ENCODE results near the gene FKBP2. TPM values are rescaled to one million over a fixed set of nuclear protein-coding genes. Genes with fewer than 3 reads are reported as not detected.
A peak's percentile ranks its signal among the peaks of the same experiment; 100 is the strongest.

Gene FKBP2
- total RNA-seq, 1 experiment from 2014 or later: 63.8 TPM

DNA sequence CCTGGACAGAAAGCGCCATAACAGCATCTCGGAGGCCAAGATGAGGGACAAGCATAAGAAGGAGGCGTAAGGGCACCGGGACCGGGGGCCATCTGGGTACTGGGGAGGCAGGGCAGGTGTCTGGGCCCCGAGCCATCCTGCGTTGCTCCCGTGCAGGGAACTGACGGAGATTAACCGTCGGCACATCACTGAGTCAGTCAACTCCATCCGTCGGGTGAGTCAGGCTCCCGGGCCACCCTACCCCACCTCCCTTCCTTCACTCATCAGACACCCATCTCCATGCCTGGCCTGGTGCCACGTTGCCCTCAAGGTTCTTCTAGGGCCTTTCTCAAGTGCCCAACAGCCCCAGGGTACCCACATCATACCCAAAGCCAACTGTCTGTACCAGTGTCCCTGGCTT, 25.4 kb downstream of the FKBP2 start:
- Histone ChIP-seq H3K27me3 (ENCODE audit: control insufficient read depth, insufficient read depth, low read length) (no peaks in the 10 kb centered on the region), H3K36me3 (replicated peaks; ENCODE audit: control insufficient read depth, insufficient read depth, low read length) (peaks cover 21% of the 10 kb centered on the region), H3K4me3 (ENCODE audit: insufficient read depth, low read depth, low read length) (no peak overlapping the region)
- no peak for DNase-seq

DNA sequence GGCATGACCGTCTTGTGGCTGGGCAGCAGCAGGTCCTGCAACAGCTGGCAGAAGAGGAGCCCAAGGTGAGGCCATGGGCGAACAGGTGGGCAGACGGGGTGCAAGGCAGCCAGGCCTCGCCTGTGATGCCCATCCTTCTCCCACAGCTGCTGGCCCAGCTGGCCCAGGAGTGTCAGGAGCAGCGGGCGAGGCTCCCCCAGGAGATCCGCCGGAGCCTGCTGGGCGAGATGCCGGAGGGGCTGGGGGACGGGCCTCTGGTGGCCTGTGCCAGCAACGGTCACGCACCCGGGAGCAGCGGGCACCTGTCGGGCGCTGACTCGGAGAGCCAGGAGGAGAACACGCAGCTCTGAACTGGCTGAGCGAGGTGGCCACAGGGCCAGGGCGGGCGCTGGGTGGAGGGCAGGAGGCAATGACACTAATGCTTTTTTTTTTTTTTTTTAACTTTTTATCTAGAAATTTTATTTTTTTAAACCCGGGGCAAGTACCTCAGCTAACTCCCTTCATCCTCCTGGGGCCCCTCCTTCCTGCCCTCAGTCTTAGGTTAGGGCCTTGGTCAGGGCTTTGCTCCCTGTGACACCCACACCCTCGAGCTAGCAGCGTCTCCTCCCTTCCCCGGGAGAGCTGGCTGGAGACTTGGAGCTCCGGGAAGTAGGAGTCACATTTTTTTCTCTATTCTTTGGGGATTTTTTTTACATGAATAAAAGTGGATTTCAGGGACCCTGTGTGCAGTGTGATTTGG, 26.5 kb downstream of the FKBP2 start:
- Histone ChIP-seq H3K27me3 (ENCODE audit: control insufficient read depth, insufficient read depth, low read length) (no peaks in the 10 kb centered on the region), H3K4me3 (ENCODE audit: insufficient read depth, low read depth, low read length) (no peak overlapping the region), H3K36me3 (replicated peaks; ENCODE audit: control insufficient read depth, insufficient read depth, low read length) (peaks cover 15% of the 10 kb centered on the region)
- DNase-seq: no peak

GRCh38 chr11:64268025-64268892, 27.4 kb downstream of the FKBP2 start:
- Histone ChIP-seq H3K4me3 (ENCODE audit: insufficient read depth, low read depth, low read length) (peak overlapping the region; percentile 82), H3K27me3 (ENCODE audit: control insufficient read depth, insufficient read depth, low read length) (no peaks in the 10 kb centered on the region), H3K36me3 (replicated peaks; ENCODE audit: control insufficient read depth, insufficient read depth, low read length) (peaks cover 13% of the 10 kb centered on the region)
- no peak for DNase-seq

GRCh38 chr11:64268893-64269539, 28.1 kb downstream of the FKBP2 start:
- Histone ChIP-seq H3K27me3 (ENCODE audit: control insufficient read depth, insufficient read depth, low read length) (no peaks in the 10 kb centered on the region), H3K36me3 (replicated peaks; ENCODE audit: control insufficient read depth, insufficient read depth, low read length) (peaks cover 12% of the 10 kb centered on the region), H3K4me3 (ENCODE audit: insufficient read depth, low read depth, low read length) (peak overlapping the region; percentile 82)
- DNase-seq: peak; percentile 76

DNA sequence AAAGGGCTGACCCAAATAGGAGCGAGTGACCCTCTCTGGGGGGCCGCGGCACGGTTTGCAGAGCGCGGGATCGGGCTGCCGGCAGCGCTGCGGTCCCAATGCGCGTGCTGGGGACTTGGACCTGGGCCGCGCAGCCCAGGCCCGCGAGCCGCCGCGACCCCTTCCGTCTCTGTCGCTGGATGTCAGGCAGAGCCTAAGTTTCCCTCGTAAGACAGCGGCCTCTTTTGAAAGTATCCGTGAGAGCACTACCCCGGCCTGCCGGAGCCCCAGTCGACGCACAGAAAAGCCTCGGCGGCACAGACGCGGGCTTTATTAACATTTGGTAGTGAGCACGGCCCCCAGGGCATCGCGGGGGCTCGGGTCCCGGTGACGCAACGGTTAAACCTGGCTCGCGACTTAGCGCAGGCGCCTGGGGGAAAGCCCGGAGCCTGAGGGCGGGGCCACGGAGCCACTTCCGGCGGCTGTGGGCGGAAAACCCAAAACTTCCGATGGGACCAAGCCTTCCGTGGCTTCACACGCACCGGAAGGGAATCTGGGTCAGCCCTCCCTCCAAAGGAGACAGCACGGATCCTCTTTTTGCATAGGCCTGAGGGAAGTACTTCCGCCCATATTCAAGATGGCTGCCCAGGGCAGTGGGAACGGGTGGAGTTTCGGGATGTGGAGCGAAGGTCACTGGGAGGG, 28.8 kb downstream of the FKBP2 start:
- Histone ChIP-seq H3K36me3 (replicated peaks; ENCODE audit: control insufficient read depth, insufficient read depth, low read length) (peaks cover 10% of the 10 kb centered on the region), H3K4me3 (ENCODE audit: insufficient read depth, low read depth, low read length) (peak overlapping the region; percentile 82), H3K27me3 (ENCODE audit: control insufficient read depth, insufficient read depth, low read length) (no peaks in the 10 kb centered on the region)
- DNase-seq: peak; percentile 96

DNA sequence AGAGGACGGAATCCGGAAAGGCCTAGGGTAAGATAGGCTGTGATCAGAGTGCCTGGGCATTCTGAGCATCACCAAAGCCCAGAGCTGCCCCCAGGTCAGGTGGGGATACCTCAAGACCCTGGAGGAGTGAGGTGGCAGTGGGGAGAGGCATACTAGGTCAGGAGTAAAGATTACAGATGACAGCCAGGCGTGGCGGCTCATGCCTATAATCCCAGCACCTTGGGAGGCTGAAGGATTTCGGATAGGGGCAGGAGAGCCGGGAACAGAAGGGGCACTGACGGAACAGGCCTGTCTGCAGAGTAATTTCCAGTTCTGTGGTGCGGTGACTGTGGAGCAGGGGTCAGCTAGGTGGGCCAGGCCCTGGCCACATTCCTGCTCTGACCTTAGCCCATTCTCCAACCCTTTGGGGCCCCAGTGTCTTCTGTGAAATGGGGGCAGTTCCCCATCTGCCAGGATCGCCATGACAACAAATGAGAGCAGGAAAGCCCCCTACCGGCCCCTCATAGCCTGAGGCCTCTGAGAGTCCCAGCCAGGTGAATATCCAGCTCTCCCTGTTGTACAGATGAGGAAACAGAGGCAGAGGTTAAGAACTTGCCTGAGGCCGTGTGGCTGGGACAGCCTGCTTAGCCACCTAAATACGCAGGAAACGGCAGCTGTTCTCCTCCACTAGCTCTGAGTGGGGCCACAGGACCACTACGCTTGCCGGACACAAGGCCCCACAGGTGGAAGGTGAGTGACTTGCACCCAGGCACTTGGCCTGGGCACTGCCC, 34.3 kb downstream of the FKBP2 start:
- Histone ChIP-seq H3K4me3 (ENCODE audit: insufficient read depth, low read depth, low read length) (no peak overlapping the region), H3K36me3 (replicated peaks; ENCODE audit: control insufficient read depth, insufficient read depth, low read length) (peaks cover 3% of the 10 kb centered on the region), H3K27me3 (ENCODE audit: control insufficient read depth, insufficient read depth, low read length) (no peaks in the 10 kb centered on the region)
- no peak for DNase-seq

DNA sequence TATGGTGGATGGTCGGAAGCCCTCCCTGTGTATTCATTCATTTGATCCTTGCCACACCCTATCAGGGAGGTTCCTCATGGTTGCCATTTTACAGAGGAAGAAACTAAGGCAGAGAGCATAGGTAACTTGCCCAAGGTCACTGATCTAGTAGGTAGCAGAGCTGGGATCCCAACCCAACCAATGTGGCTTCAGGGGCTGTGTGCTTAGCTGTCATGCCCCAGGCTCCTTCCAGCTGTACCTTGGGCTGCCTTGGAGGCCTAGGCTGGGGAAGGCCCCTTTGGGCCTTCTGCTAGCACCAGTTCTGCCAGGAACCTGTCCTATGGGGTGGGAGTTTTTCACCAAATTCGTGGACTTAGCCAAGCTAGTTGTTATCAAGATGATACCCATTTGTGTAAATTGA, 34.9 kb downstream of the FKBP2 start:
- no peak overlapping the region for H3K4me3 ChIP-seq (ENCODE audit: insufficient read depth, low read depth, low read length)

DNA sequence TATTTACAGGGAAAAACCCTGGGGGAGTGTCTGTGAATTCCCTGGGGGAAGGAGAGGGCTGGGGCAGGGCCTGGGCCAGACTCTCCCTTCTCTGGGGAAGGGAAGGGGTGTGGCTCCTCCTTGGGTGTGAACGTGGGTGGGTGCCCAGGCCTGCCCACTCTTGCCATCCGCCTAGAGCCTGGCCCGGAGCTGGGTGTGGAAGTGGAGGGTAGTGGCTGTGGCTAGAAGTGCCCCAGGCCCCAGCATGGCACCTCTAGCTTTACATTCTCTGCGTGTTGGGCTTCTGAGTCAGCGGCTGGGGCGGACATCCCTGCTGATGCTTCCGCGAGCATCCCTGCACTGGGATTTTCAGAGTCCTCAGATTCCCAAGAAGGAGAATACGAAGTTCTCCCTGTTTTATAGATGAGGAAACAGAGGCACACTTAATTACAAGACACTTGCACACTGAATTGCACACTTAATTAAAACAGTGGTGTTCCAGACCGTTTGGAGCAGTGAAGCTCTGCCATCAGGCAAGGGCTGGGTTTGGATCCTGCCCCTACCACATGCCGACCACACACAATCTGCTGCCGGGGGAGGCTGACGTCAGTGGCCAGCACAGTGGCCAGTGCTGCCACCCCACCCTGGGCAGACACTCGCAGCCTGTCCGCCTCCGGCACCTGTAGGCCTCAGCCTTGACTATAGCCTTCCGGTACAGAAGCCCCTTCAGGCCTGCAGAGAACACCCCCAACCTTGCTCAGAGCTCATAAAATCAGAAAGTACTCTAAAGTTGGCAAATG, 35.9 kb downstream of the FKBP2 start:
- Histone ChIP-seq H3K27me3 (ENCODE audit: control insufficient read depth, insufficient read depth, low read length) (no peaks in the 10 kb centered on the region), H3K4me3 (ENCODE audit: insufficient read depth, low read depth, low read length) (no peak overlapping the region), H3K36me3 (replicated peaks; ENCODE audit: control insufficient read depth, insufficient read depth, low read length) (peaks cover 3% of the 10 kb centered on the region)
- DNase-seq: no peak

More for the DNA sequence above, 34.9 kb downstream of the FKBP2 start:
- peaks cover 3% of the 10 kb centered on the region for H3K36me3 ChIP-seq (replicated peaks; ENCODE audit: control insufficient read depth, insufficient read depth, low read length)
- DNase-seq: no peak
- no peaks in the 10 kb centered on the region for H3K27me3 ChIP-seq (ENCODE audit: control insufficient read depth, insufficient read depth, low read length)

GRCh38 chr11:64278576-64279190, 37.8 kb downstream of the FKBP2 start:
- Histone ChIP-seq H3K4me3 (ENCODE audit: insufficient read depth, low read depth, low read length) (no peak overlapping the region), H3K27me3 (ENCODE audit: control insufficient read depth, insufficient read depth, low read length) (no peaks in the 10 kb centered on the region)
- DNase-seq: no peak

GRCh38 chr11:64281957-64282770, 41.3 kb downstream of the FKBP2 start:
- no peak for DNase-seq
- Histone ChIP-seq H3K27me3 (ENCODE audit: control insufficient read depth, insufficient read depth, low read length) (no peaks in the 10 kb centered on the region; the same call in 1 of the 2 replicates), H3K36me3 (replicated peaks; ENCODE audit: control insufficient read depth, insufficient read depth, low read length) (peaks cover under 1% of the 10 kb centered on the region; the same call in 1 of the 2 replicates)

More at GRCh38 chr11:64278576-64279190, 37.8 kb downstream of the FKBP2 start:
- H3K36me3 ChIP-seq (replicated peaks; ENCODE audit: control insufficient read depth, insufficient read depth, low read length): peaks cover 3% of the 10 kb centered on the region

GRCh38 chr11:64283092-64283491, 42.2 kb downstream of the FKBP2 start:
- H3K27me3 ChIP-seq (ENCODE audit: control insufficient read depth, insufficient read depth, low read length): no peaks in the 10 kb centered on the region; the same call in 1 of the 2 replicates
- no peak for DNase-seq
- no peaks in the 10 kb centered on the region for H3K36me3 ChIP-seq (replicated peaks; ENCODE audit: control insufficient read depth, insufficient read depth, low read length)
- H3K4me3 ChIP-seq (ENCODE audit: insufficient read depth, low read depth, low read length): no peak overlapping the region

More at GRCh38 chr11:64281957-64282770, 41.3 kb downstream of the FKBP2 start:
- H3K4me3 ChIP-seq (ENCODE audit: insufficient read depth, low read depth, low read length): no peak overlapping the region

Data from H7 (cell line).